H7 (cell line): ENCODE results near the gene SCN1B. TPM values are rescaled to one million over a fixed set of nuclear protein-coding genes. Genes with fewer than 3 reads are reported as not detected.
A peak's percentile ranks its signal among the peaks of the same experiment; 100 is the strongest.

ENCODE experiments used
- DNase-seq: peaks from one replicate; pipeline ENCODE4 v3.0.0; 2012
- H3K27me3 ChIP-seq: 2 replicates; pipeline ENCODE4 v1.6.0; 2011; ENCODE audit warnings: mild to moderate bottlenecking, low read length; ENCODE audit not compliant: control insufficient read depth, insufficient read depth
- H3K36me3 ChIP-seq: replicated peaks from 2 replicates; pipeline ENCODE4 v1.5.1; 2011; ENCODE audit warnings: low read length; ENCODE audit not compliant: control insufficient read depth, insufficient read depth
- H3K4me3 ChIP-seq: 2 replicates; pipeline ENCODE4 v1.5.1; 2011; ENCODE audit warnings: low read depth, mild to moderate bottlenecking, control low read depth, low read length, moderate library complexity; ENCODE audit not compliant: insufficient read depth
- total RNA-seq: library from RNA; depleted of rRNA; stranded (reverse); fragments of >200 nt; shearing (Covaris generic); gene quantifications from 2 replicates; pipeline ENCODE4 v1.2.3, GENCODE V29; 2014

The SCN1B gene
- total RNA-seq, 1 experiment from 2014 or later, result 8.1 TPM

DNA sequence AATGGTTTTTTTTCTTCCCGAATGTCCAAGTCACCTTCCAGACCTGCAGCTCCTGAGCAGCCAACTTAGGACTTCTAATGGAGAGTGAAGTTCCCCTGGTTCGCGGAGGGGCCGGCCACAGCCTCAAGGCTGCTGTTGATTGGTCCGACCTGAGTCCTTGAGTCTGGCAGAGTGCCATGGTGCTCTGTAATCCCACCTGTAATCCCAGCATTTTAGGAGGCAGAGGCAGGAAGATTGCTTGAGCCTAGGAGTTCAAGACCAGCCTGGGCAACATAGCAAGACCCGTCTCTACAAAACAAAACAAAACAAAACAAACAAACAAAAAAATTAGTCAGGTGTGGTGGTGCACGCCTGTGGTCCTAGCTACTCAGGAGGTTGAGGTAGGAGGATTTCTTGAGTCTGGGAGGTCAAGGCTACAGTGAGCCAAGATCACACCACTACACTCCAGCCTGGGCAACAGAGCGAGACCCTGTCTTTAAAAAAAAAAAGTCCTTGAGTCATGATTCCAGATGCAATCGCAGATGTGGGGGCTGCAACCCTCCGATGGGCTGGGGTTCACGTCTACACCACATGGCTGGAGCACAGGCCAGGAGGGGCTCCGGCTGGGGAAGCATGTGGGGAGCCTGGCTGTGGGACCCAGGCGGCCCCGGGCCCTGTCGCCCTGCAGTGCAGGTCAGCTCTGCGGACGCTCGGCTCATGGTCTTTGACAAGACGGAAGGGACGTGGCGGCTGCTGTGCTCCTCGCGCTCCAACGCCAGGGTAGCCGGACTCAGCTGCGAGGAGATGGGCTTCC lies 28.9 kb downstream of the SCN1B start:
- H3K27me3 ChIP-seq, result no peaks in the 10 kb centered on the region; the same call in 1 of the 2 replicates
- H3K4me3 ChIP-seq, result no peak overlapping the region
- no peaks in the 10 kb centered on the region for H3K36me3 ChIP-seq
- peak; percentile 61 for DNase-seq

- Histone ChIP-seq H3K4me3 (no peak overlapping the region), H3K27me3 (no peaks in the 10 kb centered on the region; the same call in 1 of the 2 replicates), H3K36me3 (no peaks in the 10 kb centered on the region)
- peak; percentile 36 for DNase-seq
Measured at GRCh38 chr19:35059799-35060091, 29.5 kb downstream of the SCN1B start.

DNA sequence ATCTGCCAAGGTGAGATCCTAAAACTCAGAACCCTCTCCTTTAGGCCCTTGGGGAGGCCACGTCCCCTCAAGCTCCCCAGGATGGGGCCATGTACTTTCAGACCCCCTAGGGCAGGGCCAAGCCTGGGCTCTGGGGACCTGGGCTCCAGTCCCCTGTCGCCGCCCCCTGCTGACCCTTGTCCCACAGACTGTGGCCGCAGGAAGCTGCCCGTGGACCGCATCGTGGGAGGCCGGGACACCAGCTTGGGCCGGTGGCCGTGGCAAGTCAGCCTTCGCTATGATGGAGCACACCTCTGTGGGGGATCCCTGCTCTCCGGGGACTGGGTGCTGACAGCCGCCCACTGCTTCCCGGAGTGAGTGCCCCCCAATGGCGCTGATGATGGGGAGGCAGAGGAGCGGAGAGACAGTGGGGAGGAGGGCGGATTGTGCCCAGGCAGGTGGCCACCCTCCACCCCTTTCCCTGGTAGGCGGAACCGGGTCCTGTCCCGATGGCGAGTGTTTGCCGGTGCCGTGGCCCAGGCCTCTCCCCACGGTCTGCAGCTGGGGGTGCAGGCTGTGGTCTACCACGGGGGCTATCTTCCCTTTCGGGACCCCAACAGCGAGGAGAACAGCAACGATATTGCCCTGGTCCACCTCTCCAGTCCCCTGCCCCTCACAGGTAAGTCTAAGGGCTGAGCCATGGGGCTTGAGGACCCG lies 30.0 kb downstream of the SCN1B start:
- DNase-seq, result peak; percentile 34
- Histone ChIP-seq H3K36me3 (no peaks in the 10 kb centered on the region), H3K27me3 (no peaks in the 10 kb centered on the region; the same call in 1 of the 2 replicates), H3K4me3 (no peak overlapping the region)

DNA sequence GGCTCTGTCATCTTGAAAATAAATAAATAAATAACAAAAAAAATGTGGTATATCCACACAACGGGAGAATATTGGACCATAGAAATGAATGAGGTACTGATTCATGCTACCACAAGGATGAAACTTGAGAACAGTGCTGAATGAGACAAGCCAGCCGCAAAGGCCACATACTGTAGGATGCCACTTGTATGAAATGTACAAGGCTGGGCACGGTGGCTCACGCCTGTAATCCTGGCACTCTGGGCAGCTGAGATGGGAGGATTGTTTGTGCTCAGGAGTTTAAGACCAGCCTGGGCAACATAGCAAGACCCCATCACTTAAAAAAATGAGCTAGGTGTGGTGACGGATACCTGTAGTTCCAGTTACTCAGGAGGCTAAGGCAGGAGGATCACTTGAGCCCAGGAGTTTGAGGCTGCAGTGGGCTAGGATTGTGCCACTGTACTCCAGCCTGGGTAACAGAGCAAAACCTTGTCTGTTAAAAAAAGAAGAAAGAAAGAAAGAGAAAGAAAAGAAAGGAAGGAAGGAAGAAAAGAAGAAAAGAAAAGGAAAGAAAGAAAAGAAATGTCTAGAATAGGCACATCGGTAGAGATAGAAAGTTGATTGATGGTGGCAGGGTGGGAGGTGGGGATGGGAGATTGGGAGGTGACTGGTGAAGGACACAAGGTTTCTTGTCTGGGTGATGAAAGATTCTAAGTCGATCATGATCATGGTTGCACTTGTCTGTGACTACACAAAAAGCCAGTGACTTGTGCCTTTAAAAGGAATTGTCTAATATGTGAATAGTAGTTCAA lies 31.5 kb downstream of the SCN1B start:
- DNase-seq, result no peak
- H3K36me3 ChIP-seq, result no peaks in the 10 kb centered on the region
- no peaks in the 10 kb centered on the region; the same call in 1 of the 2 replicates for H3K27me3 ChIP-seq
- H3K4me3 ChIP-seq, result no peak overlapping the region

GRCh38 chr19:35062942-35063341 lies 32.7 kb downstream of the SCN1B start:
- Histone ChIP-seq H3K36me3 (no peaks in the 10 kb centered on the region), H3K4me3 (no peak overlapping the region), H3K27me3 (no peaks in the 10 kb centered on the region; the same call in 1 of the 2 replicates)
- no peak for DNase-seq

DNA sequence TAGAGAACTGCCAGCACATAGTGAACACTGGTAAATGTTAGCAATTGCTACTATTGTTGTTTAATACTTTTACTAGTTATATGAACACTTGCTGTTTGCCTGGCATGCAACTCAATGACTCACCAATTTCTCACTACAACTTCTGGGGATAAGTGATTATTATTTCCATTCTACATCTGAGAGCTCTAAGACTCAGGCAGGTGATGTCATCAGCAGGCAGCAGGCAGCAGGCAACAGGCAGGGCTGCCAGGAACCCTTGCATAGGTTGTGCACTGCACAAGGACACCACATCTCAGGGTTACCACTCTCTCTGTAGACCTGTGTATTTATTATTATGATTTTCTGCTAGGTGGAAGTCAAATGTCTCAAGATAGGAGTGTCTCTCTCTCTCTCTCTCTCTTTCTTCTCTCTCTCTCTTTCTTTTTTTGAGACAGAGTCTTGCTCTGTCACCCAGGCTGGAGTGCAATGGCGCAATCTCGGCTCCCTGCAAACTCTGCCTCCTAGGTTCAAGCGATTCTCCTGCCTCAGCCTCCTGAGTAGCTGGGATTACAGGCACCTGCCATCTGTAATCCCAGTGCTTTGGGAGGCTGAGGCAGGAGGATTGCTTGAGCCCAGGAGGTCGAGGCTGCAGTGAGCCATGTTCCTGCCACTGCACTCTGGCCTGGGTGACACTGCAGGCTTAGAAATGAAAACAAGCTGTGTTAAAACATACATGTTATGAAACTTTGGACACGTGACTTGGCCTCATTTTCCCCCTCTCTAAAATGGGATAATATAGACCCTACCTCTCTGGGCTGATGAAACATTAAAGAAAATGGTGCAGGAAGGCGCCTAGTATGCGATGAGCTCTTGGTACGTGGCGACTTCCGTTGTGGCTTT lies 33.9 kb downstream of the SCN1B start:
- H3K4me3 ChIP-seq, result no peak overlapping the region
- DNase-seq, result no peak
- H3K36me3 ChIP-seq, result no peaks in the 10 kb centered on the region
- H3K27me3 ChIP-seq, result no peaks in the 10 kb centered on the region; the same call in 1 of the 2 replicates

DNA sequence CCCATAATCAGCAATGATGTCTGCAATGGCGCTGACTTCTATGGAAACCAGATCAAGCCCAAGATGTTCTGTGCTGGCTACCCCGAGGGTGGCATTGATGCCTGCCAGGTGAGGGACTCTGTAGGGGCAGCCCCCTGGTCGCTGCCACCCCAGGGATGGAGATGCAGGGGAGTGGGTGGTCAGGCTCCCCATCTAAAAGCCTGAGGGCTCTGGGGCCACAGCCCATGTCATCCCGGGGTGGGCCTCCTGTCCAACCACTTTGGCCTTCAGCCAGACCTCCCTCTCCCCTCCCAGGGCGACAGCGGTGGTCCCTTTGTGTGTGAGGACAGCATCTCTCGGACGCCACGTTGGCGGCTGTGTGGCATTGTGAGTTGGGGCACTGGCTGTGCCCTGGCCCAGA lies 35.3 kb downstream of the SCN1B start:
- no peak for DNase-seq
- H3K27me3 ChIP-seq, result no peaks in the 10 kb centered on the region; the same call in 1 of the 2 replicates
- H3K4me3 ChIP-seq, result no peak overlapping the region

GRCh38 chr19:35066121-35066520 lies 35.9 kb downstream of the SCN1B start:
- no peaks in the 10 kb centered on the region for H3K36me3 ChIP-seq
- DNase-seq, result no peak
- H3K27me3 ChIP-seq, result no peaks in the 10 kb centered on the region; the same call in 1 of the 2 replicates

More for the DNA sequence above, 35.3 kb downstream of the SCN1B start:
- no peaks in the 10 kb centered on the region for H3K36me3 ChIP-seq

GRCh38 chr19:35066691-35067563 lies 36.7 kb downstream of the SCN1B start:
- DNase-seq, result peak; percentile 89
- Histone ChIP-seq H3K36me3 (no peaks in the 10 kb centered on the region), H3K27me3 (no peaks in the 10 kb centered on the region; the same call in 1 of the 2 replicates), H3K4me3 (no peak overlapping the region; the same call in 1 of the 2 replicates)

More at GRCh38 chr19:35066121-35066520, 35.9 kb downstream of the SCN1B start:
- no peak overlapping the region for H3K4me3 ChIP-seq

DNA sequence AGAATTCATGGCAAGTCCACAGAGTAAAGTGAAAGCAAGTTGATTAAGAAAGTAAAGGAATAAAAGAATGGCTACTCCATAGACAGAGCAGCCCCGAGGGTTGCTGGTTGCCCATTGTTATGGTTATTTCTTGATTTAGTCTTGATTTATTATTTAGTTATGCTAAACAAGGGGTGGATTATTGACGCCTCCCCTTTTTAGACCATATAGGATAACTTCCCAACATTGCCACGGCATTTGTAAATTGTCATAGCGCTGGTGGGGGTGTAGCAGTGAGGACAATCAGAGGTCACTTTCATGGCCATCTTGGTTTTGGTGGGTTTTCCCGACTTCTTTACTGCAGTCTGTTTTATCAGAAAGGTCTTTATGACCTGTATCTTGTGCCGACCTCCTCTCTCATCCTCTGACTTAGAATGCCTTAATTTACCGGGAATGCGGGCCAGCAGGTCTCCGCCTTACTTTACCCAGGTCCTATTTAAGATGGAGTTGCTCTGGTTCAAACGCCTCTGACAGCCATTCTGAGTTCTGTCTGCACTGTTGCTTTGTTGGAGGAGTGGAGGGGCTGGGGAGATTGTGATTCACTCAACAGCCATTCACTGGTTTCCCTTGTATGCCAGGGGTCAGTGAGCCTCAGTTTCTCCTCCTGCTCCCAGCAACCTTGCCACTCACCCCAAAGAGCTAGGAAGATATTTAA lies 38.8 kb downstream of the SCN1B start:
- Histone ChIP-seq H3K27me3 (no peaks in the 10 kb centered on the region; the same call in 1 of the 2 replicates), H3K36me3 (no peaks in the 10 kb centered on the region), H3K4me3 (no peak overlapping the region)
- no peak for DNase-seq

DNA sequence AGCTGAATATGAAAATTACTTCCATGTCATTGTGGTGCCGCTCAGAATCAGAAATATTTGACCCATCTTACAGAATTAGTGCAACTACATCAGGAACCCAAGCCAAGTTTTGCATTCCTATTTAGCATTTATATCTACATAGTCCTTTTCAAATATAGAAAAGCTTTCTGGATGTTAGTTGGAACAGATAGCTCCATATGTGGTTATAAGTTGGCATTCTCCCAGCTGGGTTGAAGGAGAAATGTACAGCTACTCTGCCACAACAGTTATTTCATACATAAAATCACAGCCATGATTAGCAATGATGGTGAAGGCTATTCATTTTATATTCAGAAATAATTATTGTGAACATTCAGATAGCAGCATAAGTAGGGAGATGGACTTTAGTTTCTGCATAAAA lies 39.4 kb downstream of the SCN1B start:
- no peak for DNase-seq
- Histone ChIP-seq H3K36me3 (no peaks in the 10 kb centered on the region), H3K27me3 (no peaks in the 10 kb centered on the region), H3K4me3 (no peak overlapping the region)

DNA sequence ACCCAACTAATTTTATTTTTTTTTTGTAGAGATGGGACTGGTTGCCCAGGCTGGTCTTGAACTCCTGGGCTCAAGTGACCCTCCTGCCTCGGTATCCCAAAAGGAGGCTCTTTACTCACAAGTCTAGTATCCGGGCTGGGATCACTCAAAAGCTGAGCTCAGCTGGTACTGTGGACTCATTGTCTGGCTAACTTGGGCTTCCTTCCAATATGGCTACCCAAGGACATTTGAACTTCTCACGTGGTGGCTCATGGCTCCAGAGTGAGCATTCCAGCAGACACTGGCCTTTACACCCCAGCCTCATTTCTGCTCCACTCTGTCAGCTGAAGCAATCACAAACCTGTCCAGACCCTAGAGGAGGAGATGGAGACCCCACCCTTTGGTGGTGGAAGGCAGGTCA lies 40.2 kb downstream of the SCN1B start:
- Histone ChIP-seq H3K27me3 (no peaks in the 10 kb centered on the region), H3K36me3 (no peaks in the 10 kb centered on the region), H3K4me3 (no peak overlapping the region)
- DNase-seq, result no peak

GRCh38 chr19:35073516-35073915 lies 43.2 kb downstream of the SCN1B start:
- no peak overlapping the region for H3K4me3 ChIP-seq
- no peaks in the 10 kb centered on the region for H3K27me3 ChIP-seq
- H3K36me3 ChIP-seq, result no peaks in the 10 kb centered on the region
- no peak for DNase-seq
